HCEC 1CT (cell line): Measurements from ENCODE around the gene COPZ1.
"Not testable (repeated sequence)": the region's sequence is repeated elsewhere in the genome, so short reads cannot be mapped to it uniquely, and the experiment has no call there.

Source experiments
- DNase-seq: peaks from one replicate; pipeline ENCODE4 v3.0.0-alpha.2; 2017

The COPZ1 gene

GRCh38 chr12:54294953-54295566 is 29.9 kb upstream of the COPZ1 start:
- no peak for DNase-seq

GRCh38 chr12:54296393-54297099 is 28.4 kb upstream of the COPZ1 start:
- no peak for DNase-seq

GRCh38 chr12:54298904-54299303 is 26.0 kb upstream of the COPZ1 start:
- DNase-seq = no peak

- DNase-seq = no peak
These were observed 25.3 kb upstream of the COPZ1 start for GRCh38 chr12:54299515-54300224.

GRCh38 chr12:54300225-54300731 is 24.7 kb upstream of the COPZ1 start:
- no peak for DNase-seq

GRCh38 chr12:54300732-54301427 is 24.1 kb upstream of the COPZ1 start, which contains the start of gene NFE2:
NFE2 (minus strand) TSS chr12:54301015; CDS start chr12:54295248, 5,767 bp downstream.
- peak; percentile 56 for DNase-seq

- DNase-seq = no peak
These were observed 23.4 kb upstream of the COPZ1 start for GRCh38 chr12:54301428-54302048.

- no peak for DNase-seq
These were observed 21.3 kb upstream of the COPZ1 start for GRCh38 chr12:54303640-54304039.

GRCh38 chr12:54304187-54304810 is 20.6 kb upstream of the COPZ1 start:
- DNase-seq = no peak

GRCh38 chr12:54306925-54307741 is 17.8 kb upstream of the COPZ1 start:
- no peak for DNase-seq

- DNase-seq = no peak
These were observed 13.9 kb upstream of the COPZ1 start for GRCh38 chr12:54311051-54311450.

GRCh38 chr12:54312309-54312708 is 12.6 kb upstream of the COPZ1 start:
- not testable (repeated sequence) for DNase-seq

GRCh38 chr12:54321363-54321762 is 3.6 kb upstream of the COPZ1 start:
- no peak for DNase-seq

- not testable (repeated sequence) for DNase-seq
These were observed 645 bp downstream of the COPZ1 start for GRCh38 chr12:54325442-54326109.

- DNase-seq = no peak
These were observed 3.8 kb downstream of the COPZ1 start for GRCh38 chr12:54328595-54329337.

- DNase-seq = no peak
These were observed 4.8 kb downstream of the COPZ1 start for GRCh38 chr12:54329759-54330158.

- no peak for DNase-seq
These were observed 5.5 kb downstream of the COPZ1 start for GRCh38 chr12:54330442-54330841.

- no peak for DNase-seq
These were observed 6.5 kb downstream of the COPZ1 start for GRCh38 chr12:54331461-54331860.

GRCh38 chr12:54333420-54334034 is 8.6 kb downstream of the COPZ1 start:
- DNase-seq = no peak
